ENCODE results near the gene RAB40AL.
A peak's percentile ranks its signal among the peaks of the same experiment; 100 is the strongest.
"Not testable (repeated sequence)": the region's sequence is repeated elsewhere in the genome, so short reads cannot be mapped to it uniquely, and the experiment has no call there.

The RAB40AL gene

GRCh38 chrX:102936972-102937371, at the start of gene RAB40AL:
Gene RAB40AL, plus strand, starts transcription at chrX:102937272. Its CDS starts 47 bp downstream, at chrX:102937319.
- not testable (repeated sequence) for H3K27me3 ChIP-seq (ENCODE audit: control insufficient read depth, insufficient read depth, low read length); H3K27ac ChIP-seq (ENCODE audit: low read length); H3K9me3 ChIP-seq (ENCODE audit: control insufficient read depth, insufficient read depth, low read length); H3K4me3 ChIP-seq (ENCODE audit: low read length); DNase-seq (ENCODE audit: low read depth, low spot score); H3K4me1 ChIP-seq (ENCODE audit: control insufficient read depth, insufficient read depth, low read length); H3K36me3 ChIP-seq (ENCODE audit: control insufficient read depth, insufficient read depth, low read length)
- no CpG with 5 or more reads among the region's 15 CpGs for WGBS (ENCODE audit: insufficient coverage, insufficient read length)

- H3K4me3 ChIP-seq (ENCODE audit: low read length) = no peak overlapping the region
- no peaks in the 10 kb centered on the region for H3K27me3 ChIP-seq (ENCODE audit: control insufficient read depth, insufficient read depth, low read length)
- no peak overlapping the region for H3K27ac ChIP-seq (ENCODE audit: low read length)
- no peaks in the 10 kb centered on the region for H3K36me3 ChIP-seq (ENCODE audit: control insufficient read depth, insufficient read depth, low read length)
- no peak for DNase-seq (ENCODE audit: low read depth, low spot score)
- WGBS (ENCODE audit: insufficient coverage, insufficient read length) = no CpG with 5 or more reads among the region's 3 CpGs
- H3K9me3 ChIP-seq (ENCODE audit: control insufficient read depth, insufficient read depth, low read length) = no peaks in the 10 kb centered on the region
- no peaks in the 10 kb centered on the region for H3K4me1 ChIP-seq (ENCODE audit: control insufficient read depth, insufficient read depth, low read length)
These were observed 49.4 kb upstream of the RAB40AL start for GRCh38 chrX:102887687-102888086.

- DNase-seq (ENCODE audit: low read depth, low spot score) = no peak
- Histone ChIP-seq H3K4me1 (ENCODE audit: control insufficient read depth, insufficient read depth, low read length) (no peaks in the 10 kb centered on the region), H3K27ac (ENCODE audit: low read length) (no peak overlapping the region), H3K4me3 (ENCODE audit: low read length) (no peak overlapping the region), H3K27me3 (ENCODE audit: control insufficient read depth, insufficient read depth, low read length) (no peaks in the 10 kb centered on the region), H3K9me3 (ENCODE audit: control insufficient read depth, insufficient read depth, low read length) (no peaks in the 10 kb centered on the region), H3K36me3 (ENCODE audit: control insufficient read depth, insufficient read depth, low read length) (no peaks in the 10 kb centered on the region)
- no CpG with 5 or more reads among the region's 1 CpG for WGBS (ENCODE audit: insufficient coverage, insufficient read length)
These were observed 45.0 kb upstream of the RAB40AL start for GRCh38 chrX:102892103-102892502.

GRCh38 chrX:102899940-102900916, 36.8 kb upstream of the RAB40AL start:
- H3K27me3 ChIP-seq (ENCODE audit: control insufficient read depth, insufficient read depth, low read length) = no peaks in the 10 kb centered on the region
- no peaks in the 10 kb centered on the region for H3K9me3 ChIP-seq (ENCODE audit: control insufficient read depth, insufficient read depth, low read length)
- H3K36me3 ChIP-seq (ENCODE audit: control insufficient read depth, insufficient read depth, low read length) = no peaks in the 10 kb centered on the region
- peak; percentile 20 for DNase-seq (ENCODE audit: low read depth, low spot score)
- no CpG with 5 or more reads among the region's 15 CpGs for WGBS (ENCODE audit: insufficient coverage, insufficient read length)
- no peak overlapping the region for H3K4me3 ChIP-seq (ENCODE audit: low read length)
- H3K4me1 ChIP-seq (ENCODE audit: control insufficient read depth, insufficient read depth, low read length) = no peaks in the 10 kb centered on the region
- no peak overlapping the region for H3K27ac ChIP-seq (ENCODE audit: low read length)

- H3K4me3 ChIP-seq (ENCODE audit: low read length) = no peak overlapping the region
- no peaks in the 10 kb centered on the region for H3K36me3 ChIP-seq (ENCODE audit: control insufficient read depth, insufficient read depth, low read length)
- no peak for DNase-seq (ENCODE audit: low read depth, low spot score)
- H3K4me1 ChIP-seq (ENCODE audit: control insufficient read depth, insufficient read depth, low read length) = no peaks in the 10 kb centered on the region
- no peak overlapping the region for H3K27ac ChIP-seq (ENCODE audit: low read length)
- no peaks in the 10 kb centered on the region for H3K9me3 ChIP-seq (ENCODE audit: control insufficient read depth, insufficient read depth, low read length)
- H3K27me3 ChIP-seq (ENCODE audit: control insufficient read depth, insufficient read depth, low read length) = no peaks in the 10 kb centered on the region
These were observed 34.7 kb upstream of the RAB40AL start for GRCh38 chrX:102902355-102902754.

- WGBS (ENCODE audit: insufficient coverage, insufficient read length) = no CpG with 5 or more reads among the region's 2 CpGs
- Histone ChIP-seq H3K27ac (ENCODE audit: low read length) (no peak overlapping the region), H3K4me1 (ENCODE audit: control insufficient read depth, insufficient read depth, low read length) (no peaks in the 10 kb centered on the region), H3K36me3 (ENCODE audit: control insufficient read depth, insufficient read depth, low read length) (no peaks in the 10 kb centered on the region), H3K9me3 (ENCODE audit: control insufficient read depth, insufficient read depth, low read length) (no peaks in the 10 kb centered on the region), H3K4me3 (ENCODE audit: low read length) (no peak overlapping the region), H3K27me3 (ENCODE audit: control insufficient read depth, insufficient read depth, low read length) (no peaks in the 10 kb centered on the region)
- no peak for DNase-seq (ENCODE audit: low read depth, low spot score)
These were observed 5.9 kb upstream of the RAB40AL start for GRCh38 chrX:102930990-102931756.

- Histone ChIP-seq H3K27ac (ENCODE audit: low read length) (no peak overlapping the region), H3K36me3 (ENCODE audit: control insufficient read depth, insufficient read depth, low read length) (no peaks in the 10 kb centered on the region), H3K4me3 (ENCODE audit: low read length) (no peak overlapping the region), H3K9me3 (ENCODE audit: control insufficient read depth, insufficient read depth, low read length) (no peaks in the 10 kb centered on the region), H3K27me3 (ENCODE audit: control insufficient read depth, insufficient read depth, low read length) (no peaks in the 10 kb centered on the region), H3K4me1 (ENCODE audit: control insufficient read depth, insufficient read depth, low read length) (no peaks in the 10 kb centered on the region)
- DNase-seq (ENCODE audit: low read depth, low spot score) = no peak
- WGBS (ENCODE audit: insufficient coverage, insufficient read length) = no CpG with 5 or more reads among the region's 3 CpGs
These were observed 2.4 kb upstream of the RAB40AL start for GRCh38 chrX:102934624-102935023.

GRCh38 chrX:102950908-102951866, 14.1 kb downstream of the RAB40AL start:
- H3K27me3 ChIP-seq (ENCODE audit: control insufficient read depth, insufficient read depth, low read length) = no peaks in the 10 kb centered on the region
- H3K4me1 ChIP-seq (ENCODE audit: control insufficient read depth, insufficient read depth, low read length) = no peaks in the 10 kb centered on the region
- H3K9me3 ChIP-seq (ENCODE audit: control insufficient read depth, insufficient read depth, low read length) = no peaks in the 10 kb centered on the region
- DNase-seq (ENCODE audit: low read depth, low spot score) = no peak
- H3K27ac ChIP-seq (ENCODE audit: low read length) = no peak overlapping the region
- no CpG with 5 or more reads among the region's 14 CpGs for WGBS (ENCODE audit: insufficient coverage, insufficient read length)
- H3K36me3 ChIP-seq (ENCODE audit: control insufficient read depth, insufficient read depth, low read length) = no peaks in the 10 kb centered on the region
- peak overlapping the region; percentile 22; the same call in 1 of the 2 replicates for H3K4me3 ChIP-seq (ENCODE audit: low read length)

- no CpG with 5 or more reads among the region's 2 CpGs for WGBS (ENCODE audit: insufficient coverage, insufficient read length)
These were observed 20.7 kb downstream of the RAB40AL start for GRCh38 chrX:102957751-102958150.

GRCh38 chrX:102958794-102959193, 21.7 kb downstream of the RAB40AL start:
- Histone ChIP-seq H3K27ac (ENCODE audit: low read length) (no peak overlapping the region), H3K4me1 (ENCODE audit: control insufficient read depth, insufficient read depth, low read length) (no peaks in the 10 kb centered on the region), H3K36me3 (ENCODE audit: control insufficient read depth, insufficient read depth, low read length) (no peaks in the 10 kb centered on the region), H3K4me3 (ENCODE audit: low read length) (no peak overlapping the region), H3K9me3 (ENCODE audit: control insufficient read depth, insufficient read depth, low read length) (no peaks in the 10 kb centered on the region), H3K27me3 (ENCODE audit: control insufficient read depth, insufficient read depth, low read length) (no peaks in the 10 kb centered on the region)
- no CpG with 5 or more reads among the region's 5 CpGs for WGBS (ENCODE audit: insufficient coverage, insufficient read length)
- no peak for DNase-seq (ENCODE audit: low read depth, low spot score)

More at GRCh38 chrX:102957751-102958150, 20.7 kb downstream of the RAB40AL start:
- no peak for DNase-seq (ENCODE audit: low read depth, low spot score)
- Histone ChIP-seq H3K4me3 (ENCODE audit: low read length) (no peak overlapping the region), H3K4me1 (ENCODE audit: control insufficient read depth, insufficient read depth, low read length) (no peaks in the 10 kb centered on the region), H3K27me3 (ENCODE audit: control insufficient read depth, insufficient read depth, low read length) (no peaks in the 10 kb centered on the region), H3K9me3 (ENCODE audit: control insufficient read depth, insufficient read depth, low read length) (no peaks in the 10 kb centered on the region), H3K27ac (ENCODE audit: low read length) (no peak overlapping the region), H3K36me3 (ENCODE audit: control insufficient read depth, insufficient read depth, low read length) (no peaks in the 10 kb centered on the region)

All from iPS DF 6.9 (cell line).